ENCODE measurements around the gene MORF4L1.
A peak's percentile ranks its signal among the peaks of the same experiment; 100 is the strongest.

DNA sequence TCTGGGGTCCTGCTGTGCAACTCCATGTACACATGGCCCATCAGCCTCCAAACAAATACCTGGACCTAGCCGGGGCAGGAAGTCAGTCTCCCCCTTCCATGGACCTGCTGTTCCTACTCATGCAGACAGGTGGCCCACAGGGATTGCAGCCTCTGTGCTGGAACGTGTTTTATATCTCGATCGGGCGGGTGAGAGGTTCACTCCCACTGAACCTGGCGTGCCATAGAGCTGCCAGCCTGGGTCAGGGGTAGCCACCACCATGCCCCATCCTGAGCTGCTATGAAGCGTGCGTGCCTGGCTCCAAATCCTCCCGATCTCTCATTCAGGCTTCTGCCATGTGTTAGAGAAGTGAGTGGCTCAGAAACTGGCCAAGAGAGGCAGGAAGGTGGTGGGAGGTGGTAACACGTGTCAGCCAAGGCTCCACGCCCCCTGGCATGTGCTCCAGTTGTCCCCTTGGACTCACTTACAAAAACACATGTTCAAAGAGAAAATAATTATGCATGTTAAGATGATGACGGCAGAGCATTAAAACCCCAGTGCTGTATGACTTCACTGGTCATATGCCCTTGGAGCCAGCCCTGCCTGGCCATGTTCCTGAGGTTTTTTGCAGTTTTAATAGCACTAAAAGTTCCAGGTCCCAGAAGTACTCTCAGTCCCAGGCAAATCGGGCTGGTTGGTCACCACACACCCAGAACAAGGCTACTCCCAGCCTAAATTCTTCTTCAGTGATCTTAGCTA is 41.5 kb downstream of the MORF4L1 start:
- TF ChIP-seq, protein P1, sequence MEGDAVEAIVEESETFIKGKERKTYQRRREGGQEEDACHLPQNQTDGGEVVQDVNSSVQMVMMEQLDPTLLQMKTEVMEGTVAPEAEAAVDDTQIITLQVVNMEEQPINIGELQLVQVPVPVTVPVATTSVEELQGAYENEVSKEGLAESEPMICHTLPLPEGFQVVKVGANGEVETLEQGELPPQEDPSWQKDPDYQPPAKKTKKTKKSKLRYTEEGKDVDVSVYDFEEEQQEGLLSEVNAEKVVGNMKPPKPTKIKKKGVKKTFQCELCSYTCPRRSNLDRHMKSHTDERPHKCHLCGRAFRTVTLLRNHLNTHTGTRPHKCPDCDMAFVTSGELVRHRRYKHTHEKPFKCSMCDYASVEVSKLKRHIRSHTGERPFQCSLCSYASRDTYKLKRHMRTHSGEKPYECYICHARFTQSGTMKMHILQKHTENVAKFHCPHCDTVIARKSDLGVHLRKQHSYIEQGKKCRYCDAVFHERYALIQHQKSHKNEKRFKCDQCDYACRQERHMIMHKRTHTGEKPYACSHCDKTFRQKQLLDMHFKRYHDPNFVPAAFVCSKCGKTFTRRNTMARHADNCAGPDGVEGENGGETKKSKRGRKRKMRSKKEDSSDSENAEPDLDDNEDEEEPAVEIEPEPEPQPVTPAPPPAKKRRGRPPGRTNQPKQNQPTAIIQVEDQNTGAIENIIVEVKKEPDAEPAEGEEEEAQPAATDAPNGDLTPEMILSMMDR (IDR thresholded peaks at IDR 0.05 in 4 of 5, conservative IDR thresholded peaks at IDR 0.05 in 1 of 5), result peak in 4 of 5 experiments; percentile 33 to 45 (median 44)
- TF ChIP-seq POLR2A (IDR thresholded peaks at IDR 0.05), result no peak

All from gastrocnemius medialis (tissue), 4 donors.